Astrocyte of the hippocampus (primary cell): ENCODE results near the gene EIF4A3.
"Not testable (repeated sequence)": the region's sequence is repeated elsewhere in the genome, so short reads cannot be mapped to it uniquely, and the experiment has no call there.

Experiments
- DNase-seq: peaks from one replicate; pipeline ENCODE4 v3.0.0; 2011; ENCODE audit warnings: low read depth, low spot score

The EIF4A3 gene

GRCh38 chr17:80101011-80101945 is 45.6 kb downstream of the EIF4A3 start, which contains the start of gene GAA:
GAA (plus strand) TSS chr17:80101581; CDS start chr17:80104587, 3,006 bp downstream.
- peak; percentile 97 for DNase-seq

- no peak for DNase-seq
Observed at GRCh38 chr17:80100035-80100323, 46.9 kb downstream of the EIF4A3 start.

- no peak for DNase-seq
Observed at GRCh38 chr17:80099291-80100034, 47.5 kb downstream of the EIF4A3 start.

- no peak for DNase-seq
Observed at GRCh38 chr17:80097844-80098691, 48.9 kb downstream of the EIF4A3 start.

GRCh38 chr17:80097127-80097621 is 49.8 kb downstream of the EIF4A3 start:
- no peak for DNase-seq

GRCh38 chr17:80096561-80097021 is 50.3 kb downstream of the EIF4A3 start:
- no peak for DNase-seq

GRCh38 chr17:80095844-80096475 is 51.0 kb downstream of the EIF4A3 start:
- DNase-seq = no peak

GRCh38 chr17:80095038-80095843 is 51.7 kb downstream of the EIF4A3 start:
- no peak for DNase-seq

GRCh38 chr17:80092959-80093358 is 54.0 kb downstream of the EIF4A3 start:
- no peak for DNase-seq

GRCh38 chr17:80091376-80091775 is 55.6 kb downstream of the EIF4A3 start:
- DNase-seq = no peak

- DNase-seq = not testable (repeated sequence)
Observed at GRCh38 chr17:80090164-80090563, 56.8 kb downstream of the EIF4A3 start.

- no peak for DNase-seq
Observed at GRCh38 chr17:80089762-80090161, 57.2 kb downstream of the EIF4A3 start.

- no peak for DNase-seq
Observed at GRCh38 chr17:80087346-80088265, 59.3 kb downstream of the EIF4A3 start.

- DNase-seq = no peak
Observed at GRCh38 chr17:80086616-80087015, 60.3 kb downstream of the EIF4A3 start.

GRCh38 chr17:80086081-80086480 is 60.8 kb downstream of the EIF4A3 start:
- no peak for DNase-seq

- no peak for DNase-seq
Observed at GRCh38 chr17:80084773-80085172, 62.2 kb downstream of the EIF4A3 start.
